Measurements from ENCODE around the gene CHST10. TPM values are rescaled to one million over a fixed set of nuclear protein-coding genes. Genes with fewer than 3 reads are reported as not detected.

CHST10 gene
- total RNA-seq, 1 experiment from 2014 or later: 24.4 TPM

GRCh38 chr2:100437751-100438150 is 20.3 kb upstream of the CHST10 start:
- ChIA-PET POLR2A (no interaction called here), CTCF (no interaction called here)
- Mint-ChIP-seq H3K4me3 (no peak overlapping the region), H3K27ac (no peak overlapping the region), H3K9me3 (peaks cover under 1% of the 10 kb centered on the region; the same call in 1 of the 2 replicates), H3K4me1 (no peaks in the 10 kb centered on the region), H3K36me3 (no peaks in the 10 kb centered on the region), H3K27me3 (ENCODE audit: low read depth) (no peaks in the 10 kb centered on the region)
- TF ChIP-seq JUN (CRISPR knock-in tag; IDR thresholded peaks at IDR 0.05) (no peak), IRF2 (CRISPR knock-in tag; IDR thresholded peaks at IDR 0.05; ENCODE audit: borderline replicate concordance, low read depth) (no peak), NFYB (CRISPR knock-in tag; conservative IDR thresholded peaks at IDR 0.05; ENCODE audit: low read depth) (no peak), ZNF281 (CRISPR knock-in tag; IDR thresholded peaks at IDR 0.05) (no peak), MXD4 (CRISPR knock-in tag; IDR thresholded peaks at IDR 0.05; ENCODE audit: borderline replicate concordance) (no peak), CDX4 (CRISPR knock-in tag; IDR thresholded peaks at IDR 0.05; ENCODE audit: borderline replicate concordance) (no peak)
- no peak for DNase-seq (ENCODE audit: low spot score)
- no peak for ATAC-seq

GRCh38 chr2:100429726-100430125 is 12.3 kb upstream of the CHST10 start:
- Mint-ChIP-seq H3K4me3 (no peak overlapping the region), H3K36me3 (peaks cover 5% of the 10 kb centered on the region), H3K27ac (no peak overlapping the region), H3K9me3 (peaks cover 37% of the 10 kb centered on the region), H3K27me3 (ENCODE audit: low read depth) (peaks cover 3% of the 10 kb centered on the region; the same call in 1 of the 2 replicates), H3K4me1 (peaks cover 3% of the 10 kb centered on the region)
- TF ChIP-seq TCF7 (CRISPR knock-in tag; IDR thresholded peaks at IDR 0.05; ENCODE audit: low read depth): no peak
- no peak for TF ChIP-seq NR1H2 (CRISPR knock-in tag; IDR thresholded peaks at IDR 0.05)
- TF ChIP-seq TEAD1 (CRISPR knock-in tag; IDR thresholded peaks at IDR 0.05): no peak
- TF ChIP-seq IRF2 (CRISPR knock-in tag; IDR thresholded peaks at IDR 0.05; ENCODE audit: borderline replicate concordance, low read depth): no peak
- ChIA-PET POLR2A (no interaction called here), CTCF (no interaction called here)
- DNase-seq (ENCODE audit: low spot score) (no peak), ATAC-seq (no peak)

GRCh38 chr2:100427627-100428258 is 10.3 kb upstream of the CHST10 start:
- H3K9me3 Mint-ChIP-seq: peaks cover 42% of the 10 kb centered on the region
- ATAC-seq: peak; percentile 78
- TF ChIP-seq PREB (CRISPR knock-in tag; IDR thresholded peaks at IDR 0.05; ENCODE audit: borderline replicate concordance) (no peak), CTCF (IDR thresholded peaks at IDR 0.05) (peak; percentile 26; the same call in 1 of the 2 replicates), NFE2L1 (CRISPR knock-in tag; IDR thresholded peaks at IDR 0.05) (no peak), USF1 (CRISPR knock-in tag; IDR thresholded peaks at IDR 0.05) (no peak), SOX15 (CRISPR knock-in tag; IDR thresholded peaks at IDR 0.05) (no peak)
- CTCF ChIA-PET: no interaction called here
- H3K27ac Mint-ChIP-seq: no peak overlapping the region
- POLR2A ChIA-PET: no interaction called here
- H3K4me1 Mint-ChIP-seq: peaks cover 11% of the 10 kb centered on the region
- peak; percentile 78 for DNase-seq (ENCODE audit: low spot score)
- peaks cover 5% of the 10 kb centered on the region for H3K36me3 Mint-ChIP-seq
- H3K27me3 Mint-ChIP-seq (ENCODE audit: low read depth): peaks cover 3% of the 10 kb centered on the region; the same call in 1 of the 2 replicates
- no peak overlapping the region for H3K4me3 Mint-ChIP-seq

Measured in WTC11 (cell line).